ENCODE measurements around the gene MLNR.

Gene MLNR

GRCh38 chr13:49216334-49216733 lies 3.8 kb upstream of the MLNR start:
- TF ChIP-seq CTCF (conservative IDR thresholded peaks at IDR 0.05) = no peak
- TF ChIP-seq ZFX (IDR thresholded peaks at IDR 0.05) = no peak
- H3K27ac ChIP-seq = no peak overlapping the region

- no peak for TF ChIP-seq ZFX (IDR thresholded peaks at IDR 0.05)
- no peak for TF ChIP-seq CTCF (conservative IDR thresholded peaks at IDR 0.05)
- H3K27ac ChIP-seq = no peak overlapping the region
These were observed 2.1 kb upstream of the MLNR start for GRCh38 chr13:49217962-49218492.

- no peak overlapping the region for H3K27ac ChIP-seq
- TF ChIP-seq ZFX (IDR thresholded peaks at IDR 0.05) (no peak), CTCF (conservative IDR thresholded peaks at IDR 0.05) (no peak)
These were observed 1.6 kb upstream of the MLNR start for GRCh38 chr13:49218493-49219051.

GRCh38 chr13:49219647-49220035 lies 497 bp upstream of the MLNR start:
- no peak for TF ChIP-seq CTCF (conservative IDR thresholded peaks at IDR 0.05)
- TF ChIP-seq ZFX (IDR thresholded peaks at IDR 0.05) = no peak
- H3K27ac ChIP-seq = no peak overlapping the region

GRCh38 chr13:49220856-49221589 lies 885 bp downstream of the MLNR start:
- TF ChIP-seq ZFX (IDR thresholded peaks at IDR 0.05) (no peak), CTCF (conservative IDR thresholded peaks at IDR 0.05) (no peak)
- no peak overlapping the region for H3K27ac ChIP-seq

GRCh38 chr13:49221590-49221965 lies 1.4 kb downstream of the MLNR start:
- no peak overlapping the region for H3K27ac ChIP-seq
- TF ChIP-seq ZFX (IDR thresholded peaks at IDR 0.05) (no peak), CTCF (conservative IDR thresholded peaks at IDR 0.05) (no peak)

GRCh38 chr13:49225223-49226042 lies 5.3 kb downstream of the MLNR start:
- H3K27ac ChIP-seq = peak overlapping the region; percentile 17; the same call in 1 of the 2 replicates
- TF ChIP-seq ZFX (IDR thresholded peaks at IDR 0.05) (no peak), CTCF (conservative IDR thresholded peaks at IDR 0.05) (no peak)
